GM18499 (cell line): Measurements from ENCODE around the gene KCNMA1.

Experiments used
- ATAC-seq: cut with Tn5 transposase; IDR thresholded peaks from one replicate; pipeline ENCODE4 v1.9.1; 2021; ENCODE audit warnings: moderate number of reproducible peaks; ENCODE audit not compliant: insufficient read depth, unreplicated experiment

Gene KCNMA1

DNA sequence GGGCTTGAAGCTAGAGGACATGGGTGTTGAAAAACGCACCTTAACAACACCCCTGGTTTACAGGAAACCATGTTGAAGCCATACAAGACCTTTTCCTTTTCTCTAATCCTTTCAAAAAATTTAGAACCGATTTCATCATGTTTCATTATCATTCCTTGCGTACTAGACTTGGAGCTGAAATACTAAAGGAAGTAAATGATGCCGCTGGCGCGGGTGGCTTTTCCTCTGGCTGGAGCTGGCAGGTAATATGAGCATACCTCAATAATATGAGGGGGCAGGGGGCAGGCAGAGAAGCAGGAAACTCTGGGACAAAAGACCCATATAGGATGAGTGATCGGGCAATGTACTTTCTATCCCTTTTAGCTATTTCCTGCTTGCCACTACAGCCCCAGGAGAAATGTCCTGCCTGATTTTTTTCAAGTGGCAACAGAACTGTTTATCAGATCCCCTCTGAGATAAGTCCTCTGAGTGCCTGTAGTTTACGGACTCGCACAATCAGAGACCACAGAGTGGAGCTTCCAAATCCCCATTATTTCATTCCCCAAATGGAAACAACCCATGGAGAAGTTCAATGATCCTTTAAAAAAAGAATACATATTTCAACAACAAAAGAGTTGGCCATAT is 450.1 kb downstream of the KCNMA1 start:
- no peak for ATAC-seq

DNA sequence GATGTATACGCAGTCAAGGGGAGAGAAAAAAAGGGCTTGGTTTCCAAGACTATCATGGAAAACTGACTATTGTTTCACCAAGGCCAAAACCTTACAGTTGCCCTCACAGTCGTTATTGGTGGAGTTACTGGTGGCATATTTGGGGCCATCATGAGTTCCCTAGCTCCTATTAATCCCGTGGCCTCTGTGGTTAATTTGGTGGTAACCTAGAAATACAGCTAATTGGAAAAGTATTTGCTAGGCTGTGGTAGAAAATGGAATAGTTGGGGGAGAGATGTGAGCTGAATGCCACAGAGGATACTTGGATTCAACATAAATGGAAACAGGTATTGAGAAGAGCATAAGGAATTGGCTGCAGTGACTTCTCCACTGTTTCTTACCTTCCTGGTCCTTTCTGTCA is 450.7 kb downstream of the KCNMA1 start:
- ATAC-seq = no peak

DNA sequence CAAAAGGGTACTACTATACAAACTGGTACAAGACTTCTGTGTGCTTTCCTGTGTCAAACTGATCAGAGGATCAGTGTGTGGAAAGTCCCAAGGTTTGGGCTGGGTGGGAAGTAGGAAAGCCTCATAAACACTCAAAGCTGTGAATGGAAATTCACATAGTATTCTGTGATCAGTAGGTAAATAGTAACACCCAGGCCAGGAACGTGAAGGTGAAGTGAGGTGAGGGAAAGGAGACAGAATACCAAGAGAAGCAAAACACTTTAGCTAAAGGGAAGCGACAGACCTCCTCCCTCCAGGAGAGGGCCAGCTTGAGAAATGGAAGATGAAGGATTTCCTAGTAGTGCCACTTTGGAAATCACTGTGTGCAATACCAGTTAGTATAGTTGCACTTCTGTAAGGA is 451.9 kb downstream of the KCNMA1 start:
- ATAC-seq = no peak

DNA sequence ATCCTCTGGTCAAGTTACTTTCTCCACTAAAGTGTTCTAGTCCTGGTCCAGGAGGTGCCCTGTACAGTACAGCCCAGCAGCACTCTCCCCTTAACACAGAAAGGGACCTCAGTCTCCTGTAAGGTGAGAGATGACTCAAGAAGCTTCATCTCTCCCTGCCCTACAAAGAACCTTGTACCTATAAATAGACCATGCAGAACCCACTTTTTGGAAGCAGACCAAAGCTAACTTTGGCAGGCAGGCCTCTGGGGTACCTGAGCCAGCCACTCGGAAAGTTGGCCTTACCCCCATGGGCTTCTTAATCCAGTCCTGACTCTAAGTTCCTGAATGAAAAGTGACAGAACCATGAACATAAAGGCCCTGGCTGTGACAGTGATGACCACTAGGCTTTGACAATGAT is 454.8 kb downstream of the KCNMA1 start:
- no peak for ATAC-seq

DNA sequence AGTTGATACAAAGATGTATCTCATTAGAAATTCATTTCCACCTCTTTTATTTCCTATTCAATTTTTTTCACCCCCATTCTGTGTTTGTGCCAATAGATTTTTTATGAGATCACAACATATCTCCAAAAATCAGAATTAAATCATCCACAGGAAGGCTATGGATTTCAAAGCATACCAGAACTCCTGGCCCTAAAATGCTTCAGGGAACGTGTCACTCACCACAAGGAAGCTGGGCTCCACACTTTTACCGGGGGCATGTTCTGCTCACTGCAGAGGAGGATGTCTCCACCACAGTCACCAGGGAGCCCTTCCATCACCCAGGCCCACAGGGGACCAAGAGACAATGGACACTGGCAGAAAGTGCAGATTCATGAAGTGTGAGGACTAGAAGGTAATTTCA is 456.8 kb downstream of the KCNMA1 start:
- no peak for ATAC-seq

DNA sequence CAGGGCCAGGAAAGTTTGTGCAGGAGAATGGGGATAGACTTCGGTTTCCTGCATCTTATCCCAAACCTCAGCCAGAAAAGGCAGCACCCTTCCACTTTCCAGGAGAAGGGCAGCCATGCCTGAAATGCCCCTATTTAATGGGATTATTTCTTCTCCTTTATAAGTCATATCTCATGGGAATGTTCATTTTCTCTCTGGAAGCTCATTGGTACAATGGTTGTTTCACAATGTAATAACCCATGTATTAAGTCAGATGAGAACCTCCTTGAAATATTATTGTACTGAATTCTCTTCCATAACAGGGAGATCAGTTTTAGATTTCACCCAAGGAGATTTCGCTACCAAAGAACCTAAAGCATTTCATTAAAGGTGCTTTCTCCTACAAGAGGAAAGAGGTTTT is 457.5 kb downstream of the KCNMA1 start:
- ATAC-seq = no peak

DNA sequence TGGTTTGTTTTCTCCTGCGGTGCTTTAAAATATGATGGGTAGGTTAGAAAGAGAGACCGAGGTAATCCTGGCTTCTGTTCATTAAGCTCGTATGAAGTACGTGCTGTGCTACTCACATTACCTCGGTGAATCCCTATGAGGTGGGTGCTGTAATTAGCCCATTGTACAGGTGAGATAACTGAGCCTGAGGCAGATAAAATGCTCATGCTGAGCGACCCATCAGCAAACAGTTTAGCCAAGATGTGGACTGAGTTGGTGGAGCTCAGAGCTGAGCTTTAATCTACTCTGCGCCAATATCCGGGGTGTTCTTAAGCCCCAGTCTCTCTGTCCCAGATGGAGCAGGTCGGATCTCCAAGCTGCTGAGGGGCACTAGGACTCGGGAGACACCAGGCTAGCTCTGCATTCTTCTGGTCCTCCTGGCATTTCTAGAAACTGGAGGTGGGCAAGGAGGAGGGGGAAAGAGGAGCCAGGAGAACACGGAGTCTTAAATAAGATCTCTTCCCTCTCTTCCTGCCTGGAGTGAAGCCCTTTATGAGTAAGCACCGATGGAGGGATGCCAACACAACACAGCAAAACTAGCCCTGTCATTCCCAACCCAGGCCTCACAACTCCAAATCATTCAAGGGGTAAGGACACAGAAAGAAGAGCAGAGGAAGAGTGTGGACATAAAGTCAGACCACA is 458.5 kb downstream of the KCNMA1 start:
- no peak for ATAC-seq

DNA sequence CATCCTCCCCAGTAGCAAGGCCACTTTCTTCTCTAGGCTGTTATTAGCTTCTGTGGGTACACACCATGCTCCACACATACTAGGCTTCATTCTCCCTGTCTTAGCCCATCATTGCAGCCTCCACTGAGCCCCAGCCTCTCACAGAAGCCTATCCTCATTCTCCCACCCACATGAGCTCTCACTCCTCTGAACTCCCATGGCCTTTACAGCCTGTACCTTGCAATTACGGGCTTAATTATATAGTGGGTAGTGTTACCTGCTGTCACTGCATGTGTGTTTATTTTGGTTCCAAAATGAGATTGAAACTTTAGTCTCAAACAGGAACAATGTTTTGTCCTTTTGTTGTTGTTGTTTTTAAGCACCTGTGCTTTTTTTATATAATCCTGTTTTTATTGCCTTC is 460.0 kb downstream of the KCNMA1 start:
- ATAC-seq = no peak

DNA sequence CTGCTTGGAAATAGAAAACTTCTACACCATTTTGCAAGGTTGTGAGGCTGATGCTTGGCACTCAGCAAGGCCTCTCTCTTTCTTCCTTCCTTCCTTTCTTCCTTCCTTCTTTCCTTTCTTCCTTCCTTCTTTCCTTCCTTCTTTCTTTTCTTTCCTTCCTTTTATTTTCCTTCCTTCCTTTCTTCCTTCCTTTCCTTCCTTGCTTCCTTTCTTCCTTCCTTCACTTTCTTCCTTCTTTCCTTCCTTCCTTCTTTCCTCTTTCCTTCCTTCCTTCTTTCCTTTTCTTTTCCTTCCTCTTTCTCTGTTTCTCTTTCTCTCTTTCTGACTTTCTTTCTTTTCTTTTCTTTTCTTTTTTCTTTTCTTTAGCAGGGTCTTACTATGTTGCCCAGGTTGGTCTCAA is 460.4 kb downstream of the KCNMA1 start:
- no peak for ATAC-seq

DNA sequence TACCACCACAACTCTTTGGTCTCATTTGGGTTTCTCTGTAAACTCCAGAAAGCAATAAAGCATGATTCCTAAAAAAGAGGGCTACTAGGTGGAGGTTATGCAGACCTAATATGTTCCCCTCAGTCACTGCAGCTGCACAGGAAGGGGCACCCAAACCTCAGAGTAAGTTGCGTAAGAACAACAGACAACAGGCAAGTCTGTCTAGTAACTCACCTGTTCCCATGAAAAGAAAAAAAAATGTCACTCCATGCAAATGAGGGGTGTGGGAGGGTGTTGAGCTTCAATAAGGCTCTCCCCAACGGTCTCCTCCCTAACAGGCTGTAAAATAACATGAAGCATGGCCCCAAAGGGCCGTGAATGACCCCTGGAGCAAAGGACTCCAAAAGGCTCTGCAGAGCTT is 461.4 kb downstream of the KCNMA1 start:
- no peak for ATAC-seq

DNA sequence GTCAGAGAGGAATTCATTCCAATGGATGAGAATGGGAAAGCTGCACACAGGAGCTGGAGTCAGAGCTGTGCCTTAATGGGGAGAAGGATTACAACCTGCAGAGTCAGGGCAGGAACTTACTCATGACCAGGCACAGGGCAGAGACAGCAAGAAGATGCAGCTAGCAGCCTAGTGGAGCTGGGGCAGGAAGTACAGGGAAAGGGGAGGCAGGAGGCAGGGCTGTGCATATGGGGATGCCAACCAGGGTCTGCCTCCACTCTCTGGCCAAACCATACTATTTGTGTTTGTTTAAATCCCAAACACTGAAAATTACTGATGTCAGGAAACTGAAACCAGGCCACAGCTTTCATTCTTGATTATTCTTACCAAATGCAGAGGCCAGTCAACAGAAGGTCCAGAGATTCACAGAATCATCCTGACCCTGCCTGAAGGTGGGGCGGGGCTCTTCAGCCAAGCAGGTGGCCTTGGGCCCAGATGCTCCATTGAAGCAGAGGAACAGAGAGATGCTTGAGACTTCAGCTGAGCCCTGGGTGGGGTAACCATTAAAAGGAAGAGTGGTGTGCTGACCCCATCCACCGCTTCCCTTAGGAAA is 461.9 kb downstream of the KCNMA1 start:
- ATAC-seq = no peak

DNA sequence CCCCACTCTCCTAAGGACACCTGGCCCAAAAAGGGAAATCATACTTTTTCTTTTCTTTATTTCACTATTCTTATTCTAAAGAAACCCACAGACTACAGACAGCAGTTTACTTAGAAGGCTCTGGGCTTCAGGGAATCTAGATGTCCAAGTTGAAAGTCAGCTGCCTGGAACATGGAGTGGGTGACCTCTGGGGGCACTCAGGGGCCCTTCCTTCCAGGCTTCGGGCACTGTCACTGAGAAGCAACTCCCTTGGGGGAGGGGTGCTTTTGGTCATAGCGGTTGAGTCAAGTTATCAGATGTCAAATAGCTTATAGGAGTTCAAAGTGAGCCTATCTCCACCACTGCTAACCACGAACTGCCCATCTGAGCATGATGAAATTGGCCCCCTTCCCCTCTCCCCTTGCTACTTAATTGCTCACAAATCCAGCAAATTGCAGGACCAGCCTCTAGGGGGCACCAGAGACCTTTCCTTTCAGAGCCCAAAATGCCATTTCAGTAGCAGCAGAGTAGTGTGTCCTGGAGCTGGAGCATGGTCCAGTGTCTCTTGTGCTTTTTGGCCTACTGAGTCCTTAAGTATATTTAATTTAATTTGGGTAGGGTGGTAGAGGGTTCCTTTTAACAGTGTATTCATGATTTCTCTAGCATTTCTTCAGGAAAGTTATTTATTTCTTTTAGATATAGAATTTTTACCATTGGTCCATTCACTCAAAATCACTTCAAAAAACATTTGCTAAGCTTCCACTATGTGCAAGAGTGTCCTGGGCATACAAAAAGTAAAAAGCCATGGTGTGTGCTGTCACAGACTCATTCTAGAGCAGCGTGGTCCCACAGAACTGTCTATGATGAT is 463.8 kb downstream of the KCNMA1 start:
- ATAC-seq = no peak

DNA sequence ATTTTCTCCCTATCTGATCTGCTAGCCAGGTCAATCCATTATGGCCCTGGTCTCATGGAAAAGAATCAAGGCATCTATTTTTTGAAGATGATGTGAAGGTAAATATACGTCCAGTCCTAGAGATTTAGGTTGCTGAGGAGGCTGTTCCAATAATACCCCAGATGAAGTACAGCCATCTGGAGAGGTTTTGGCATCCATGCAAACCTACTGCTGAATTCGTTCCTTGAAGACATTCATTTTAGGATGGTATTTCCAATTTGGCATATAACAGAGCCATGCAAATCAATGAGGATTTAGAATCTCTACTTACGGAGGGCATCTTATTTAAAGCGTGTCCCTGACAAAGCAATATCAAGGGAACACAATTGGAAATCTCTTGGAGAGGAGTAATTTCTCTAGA is 465.5 kb downstream of the KCNMA1 start:
- ATAC-seq = no peak

DNA sequence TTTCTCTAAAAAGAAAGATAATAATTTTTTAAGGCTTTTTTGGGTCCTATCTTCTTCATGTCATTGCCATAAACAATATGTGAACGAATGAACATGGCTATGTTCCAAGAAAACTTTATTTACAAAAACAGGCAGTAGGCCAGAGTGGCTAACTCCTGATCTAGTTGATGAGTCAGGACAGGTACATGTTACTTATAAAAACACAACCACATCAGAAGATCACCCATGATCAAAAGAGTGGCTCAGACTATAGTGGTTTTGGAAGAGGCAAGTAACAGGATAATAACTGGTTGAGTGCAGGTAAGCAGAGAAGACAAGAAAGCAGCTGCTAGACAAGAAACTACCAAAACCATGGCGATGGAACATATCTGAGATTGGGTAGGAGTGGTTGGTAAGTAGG is 468.7 kb downstream of the KCNMA1 start:
- no peak for ATAC-seq

DNA sequence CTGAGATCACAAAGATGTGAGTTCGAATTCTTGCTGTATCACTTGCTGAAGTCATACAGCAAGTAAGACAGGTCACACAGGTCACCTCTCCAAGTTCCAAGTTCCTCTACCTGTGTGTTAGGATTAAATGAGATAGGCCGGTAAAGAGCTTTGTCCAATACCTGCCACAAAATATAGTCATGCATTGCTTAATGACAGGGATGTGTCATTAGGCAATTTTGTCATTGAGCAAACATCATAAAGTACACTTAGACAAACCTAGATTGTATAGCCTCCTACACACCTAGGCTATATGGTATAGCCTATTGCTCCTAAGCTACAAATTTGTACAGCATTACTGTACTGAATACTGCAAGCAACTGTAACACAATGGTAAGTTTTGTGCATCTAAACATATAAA is 469.4 kb downstream of the KCNMA1 start:
- no peak for ATAC-seq

DNA sequence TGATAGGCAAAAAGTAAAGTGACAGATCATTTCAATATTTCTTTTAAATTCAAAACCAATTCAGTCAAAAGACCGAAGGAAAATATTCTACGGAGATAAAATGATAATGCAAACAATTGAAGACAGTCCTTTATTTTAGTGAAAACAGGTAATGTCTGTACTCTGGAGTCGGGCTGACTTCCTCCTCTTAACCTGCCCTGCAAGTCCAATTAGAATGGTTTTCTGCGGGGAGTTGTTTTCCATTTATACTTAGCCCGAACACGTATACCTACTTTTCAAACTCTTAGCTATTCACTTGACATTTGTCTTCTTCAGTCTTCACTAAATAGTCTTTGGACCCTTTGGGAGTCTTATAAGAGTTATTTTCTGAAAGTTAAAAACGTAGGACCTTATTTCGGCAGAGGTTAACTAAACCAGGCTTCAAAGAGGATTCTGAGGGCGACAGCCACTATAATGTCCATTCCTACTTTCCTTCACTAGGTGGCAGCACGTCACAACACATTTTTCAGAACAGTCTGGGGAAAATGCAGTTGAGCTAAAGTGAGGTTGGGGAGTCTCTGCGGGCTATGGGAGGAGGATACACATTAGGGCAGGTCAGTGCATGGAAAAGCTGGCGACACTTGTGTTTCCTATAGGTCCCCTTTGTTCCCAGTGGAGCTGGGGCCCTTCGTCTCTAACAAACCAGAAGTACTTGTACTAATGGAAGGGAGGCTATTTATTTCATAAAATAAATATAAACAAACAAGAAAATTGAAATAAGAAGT is 472.0 kb downstream of the KCNMA1 start:
- ATAC-seq = no peak

DNA sequence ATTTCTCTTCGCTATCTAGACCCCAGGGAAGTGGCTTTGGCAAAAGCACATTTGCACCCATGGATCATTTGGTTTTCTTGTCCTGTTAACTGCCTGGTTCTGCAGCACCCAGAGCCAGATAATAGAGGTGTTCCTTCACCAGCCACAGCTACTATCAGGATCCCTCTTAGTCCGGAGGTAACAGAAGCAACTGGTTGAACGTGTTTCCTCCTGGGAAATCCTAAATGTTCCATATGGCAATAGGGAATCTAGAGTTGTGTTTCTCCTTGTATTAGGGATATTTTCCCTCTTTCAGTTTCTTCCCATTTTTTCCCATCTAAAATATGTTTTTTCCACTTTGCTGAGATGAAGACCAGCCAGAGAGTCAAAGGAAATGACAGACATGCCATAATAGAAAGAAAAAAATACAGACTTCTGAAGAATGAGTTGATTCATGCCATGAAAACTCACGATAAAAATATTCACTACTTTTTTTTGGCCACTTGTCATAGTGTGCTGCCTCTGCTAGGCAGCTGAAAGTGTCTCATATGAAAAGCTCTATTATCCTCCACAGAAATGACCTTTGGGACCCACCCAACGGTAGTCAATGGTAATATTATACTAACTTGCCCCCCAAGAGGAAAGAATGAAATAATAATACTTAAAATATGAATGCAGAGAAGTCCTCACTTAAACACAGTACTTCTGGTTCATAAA is 472.8 kb downstream of the KCNMA1 start:
- ATAC-seq = no peak

DNA sequence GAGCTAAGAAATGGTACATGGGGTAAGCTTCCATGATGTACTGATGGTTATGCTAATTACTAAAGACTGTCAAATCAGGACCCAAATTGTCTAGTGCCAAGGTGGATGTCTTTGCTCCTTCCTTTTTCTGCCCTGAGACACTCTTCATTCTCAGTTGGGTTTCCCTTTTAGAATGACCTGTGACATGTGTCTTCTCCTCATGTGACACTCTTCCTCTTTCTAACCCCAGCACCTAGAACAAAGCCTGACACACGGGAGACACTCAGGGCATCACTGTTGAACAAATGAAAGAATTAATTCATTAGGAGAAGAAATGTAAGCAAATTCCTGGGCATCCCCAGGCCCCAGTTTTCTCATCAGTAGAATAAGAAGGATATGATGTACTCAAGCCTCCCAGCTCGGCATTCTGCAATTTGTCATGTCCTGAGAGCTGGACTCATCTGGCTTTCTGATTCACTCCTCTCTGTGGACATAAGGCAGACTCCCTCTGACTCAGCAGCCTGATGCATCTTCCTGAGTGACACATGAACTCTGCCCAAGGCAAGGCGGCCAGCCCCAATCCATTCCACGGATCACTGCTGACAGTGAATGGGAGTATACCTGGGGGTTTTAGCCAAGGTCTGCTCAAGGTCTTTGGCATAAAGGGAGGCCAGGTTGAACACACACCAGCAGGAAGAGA is 473.8 kb downstream of the KCNMA1 start:
- ATAC-seq = no peak

DNA sequence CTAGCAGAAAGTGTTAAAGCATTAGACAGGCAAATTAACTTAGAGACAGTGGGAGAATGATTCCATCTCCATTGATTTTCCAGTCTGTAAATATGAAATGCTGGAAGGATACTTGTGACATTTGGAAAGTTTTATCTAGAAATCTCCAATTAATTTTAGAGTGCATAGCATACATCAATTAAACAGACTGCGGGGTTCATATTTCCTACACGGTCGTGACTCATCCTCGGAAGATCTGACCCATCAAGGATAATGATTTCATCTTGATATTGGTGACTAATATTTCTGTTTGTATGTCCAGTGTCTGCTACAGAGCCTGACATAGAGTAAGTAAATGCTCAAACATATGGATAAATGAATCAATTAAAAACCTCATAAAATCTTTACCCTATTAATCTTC is 474.9 kb downstream of the KCNMA1 start:
- no peak for ATAC-seq
